ENCODE data around the gene TRHDE. TPM values are rescaled to one million over a fixed set of nuclear protein-coding genes. Genes with fewer than 3 reads are reported as not detected.

Gene TRHDE
- total RNA-seq, 1 experiment from 2014 or later: not detected

DNA sequence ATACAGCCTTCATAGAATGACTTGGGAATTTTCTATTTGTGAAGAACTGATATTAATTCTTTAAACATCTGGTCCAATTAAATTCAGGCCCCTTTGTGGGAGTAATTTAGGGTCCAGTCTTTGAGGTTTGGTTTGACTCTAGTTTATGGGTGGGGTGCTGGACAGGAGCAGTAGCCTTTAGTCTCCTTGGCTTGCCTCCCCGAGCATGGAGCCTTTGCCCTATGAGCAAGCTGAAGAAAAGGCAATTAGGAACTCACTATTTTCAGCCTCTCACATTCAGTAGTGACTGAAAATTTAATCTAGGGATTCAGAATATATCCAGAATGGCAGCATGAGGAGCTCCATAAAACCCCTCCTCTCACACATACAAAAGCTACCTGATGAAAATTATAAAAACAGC is 161.1 kb downstream of the TRHDE start:
- DNase-seq (ENCODE audit: extremely low read depth, low read depth): no peak

DNA sequence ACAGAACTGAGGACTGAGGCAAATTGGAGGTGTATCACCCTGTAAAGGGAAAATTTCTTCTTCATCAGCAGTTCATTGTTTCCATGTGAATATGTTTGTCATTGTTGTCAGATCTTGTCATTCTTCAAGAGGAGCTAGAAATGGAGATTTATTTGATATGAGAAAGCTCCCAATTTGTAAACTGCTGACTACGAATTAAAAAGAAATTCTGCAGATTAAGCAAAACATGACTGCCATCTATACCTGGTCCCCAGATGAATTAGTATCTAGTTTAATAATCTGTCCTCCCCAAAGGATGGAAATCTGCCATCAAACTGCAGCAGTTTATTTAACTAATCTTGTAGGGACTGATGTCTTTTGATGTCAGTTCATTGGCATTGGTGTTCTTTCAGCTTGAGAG is 162.8 kb downstream of the TRHDE start:
- no peak for DNase-seq (ENCODE audit: extremely low read depth, low read depth)

DNA sequence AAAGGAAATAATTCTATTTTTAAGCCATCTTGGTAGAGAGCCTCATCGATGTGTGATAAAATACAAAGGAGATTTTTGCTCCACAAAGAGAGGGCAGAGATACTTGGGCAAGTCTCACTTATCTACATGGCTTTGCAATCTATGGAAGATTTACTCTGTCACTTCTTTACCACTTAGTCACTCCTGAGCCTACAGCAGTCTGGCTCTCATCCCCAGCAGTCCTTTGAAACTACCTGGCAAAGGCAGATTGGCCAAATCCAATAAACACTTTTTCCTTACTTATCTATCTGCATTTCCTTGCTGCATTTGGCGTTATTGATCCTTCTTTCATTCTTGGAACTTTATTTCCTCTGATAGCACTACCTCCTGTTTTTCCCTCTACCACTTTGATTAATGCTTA is 170.0 kb downstream of the TRHDE start:
- DNase-seq (ENCODE audit: extremely low read depth, low read depth): no peak

DNA sequence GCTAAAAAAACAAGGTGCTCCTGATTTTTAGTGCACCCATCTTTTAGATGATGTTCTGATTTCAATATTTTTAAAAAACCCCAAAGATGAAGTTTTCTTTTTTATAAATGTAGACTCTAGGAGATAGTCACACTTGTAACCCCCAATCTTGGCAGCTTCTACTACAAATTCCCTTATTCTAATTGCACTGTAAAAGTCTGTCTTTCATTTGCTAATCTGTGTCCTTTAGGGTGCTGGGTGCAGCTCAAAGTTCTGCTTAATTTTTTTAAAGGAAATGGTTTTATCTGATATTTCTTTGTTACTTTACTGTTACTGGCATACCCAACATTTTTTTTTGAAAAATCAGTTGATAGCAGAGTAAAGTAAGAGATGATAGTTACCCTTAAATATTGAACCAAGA is 172.0 kb downstream of the TRHDE start:
- no peak for DNase-seq (ENCODE audit: extremely low read depth, low read depth)

DNA sequence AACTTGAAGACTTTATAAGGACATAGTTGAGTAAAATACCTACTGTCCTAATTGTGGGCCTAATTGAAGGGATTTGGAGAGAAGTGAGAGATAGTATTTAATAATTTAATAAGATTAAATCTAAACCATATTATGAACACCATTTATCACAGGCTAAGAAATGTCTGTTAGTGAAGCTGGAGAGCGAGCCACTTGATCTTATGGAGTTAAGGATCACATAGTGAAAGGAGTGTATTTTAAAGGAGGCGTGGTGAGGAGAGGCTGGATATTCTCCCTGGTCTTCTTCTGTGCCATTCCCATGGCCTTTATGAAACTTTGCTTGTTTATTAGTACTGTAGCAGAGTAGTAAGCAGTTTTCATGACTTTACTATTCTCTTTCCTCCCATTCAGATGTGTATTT is 172.4 kb downstream of the TRHDE start:
- DNase-seq (ENCODE audit: extremely low read depth, low read depth): no peak

DNA sequence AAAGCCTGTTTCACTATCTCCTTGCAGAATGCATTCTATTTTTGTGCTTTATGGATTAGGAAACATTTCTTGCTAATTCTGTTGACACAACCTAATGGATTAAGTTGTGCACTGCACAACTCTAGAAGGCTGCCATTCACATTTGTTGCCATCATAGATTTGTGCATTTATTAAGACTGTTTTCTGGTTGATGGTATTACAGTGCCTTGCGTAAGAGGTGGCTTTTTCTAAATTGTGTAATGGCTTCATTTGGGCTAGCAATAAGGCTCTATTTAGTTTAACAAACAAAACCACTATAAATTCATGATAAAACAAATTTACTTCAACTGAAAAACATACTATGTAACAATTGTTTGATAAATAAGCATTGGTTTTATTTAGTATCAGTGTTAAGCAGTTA is 175.9 kb downstream of the TRHDE start:
- no peak for DNase-seq (ENCODE audit: extremely low read depth, low read depth)

DNA sequence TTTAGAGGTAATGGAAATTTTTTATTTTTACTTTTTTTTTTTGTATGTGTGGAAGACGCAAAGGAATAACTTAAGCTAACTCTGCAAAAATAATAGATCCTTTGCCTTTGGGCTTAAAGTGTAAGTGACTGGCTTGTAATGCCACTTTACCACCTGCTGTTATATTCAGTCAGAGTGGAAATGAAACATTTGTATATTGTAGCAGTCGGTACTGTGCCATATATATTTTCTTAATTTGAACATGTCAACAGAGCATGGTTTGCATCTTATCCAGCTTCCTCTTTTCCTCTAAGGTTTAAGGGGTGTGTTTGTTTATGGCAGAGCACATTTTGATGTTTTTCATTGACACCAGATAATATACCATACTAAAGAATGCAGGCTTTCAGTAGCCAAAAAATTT is 176.6 kb downstream of the TRHDE start:
- DNase-seq (ENCODE audit: extremely low read depth, low read depth): no peak

DNA sequence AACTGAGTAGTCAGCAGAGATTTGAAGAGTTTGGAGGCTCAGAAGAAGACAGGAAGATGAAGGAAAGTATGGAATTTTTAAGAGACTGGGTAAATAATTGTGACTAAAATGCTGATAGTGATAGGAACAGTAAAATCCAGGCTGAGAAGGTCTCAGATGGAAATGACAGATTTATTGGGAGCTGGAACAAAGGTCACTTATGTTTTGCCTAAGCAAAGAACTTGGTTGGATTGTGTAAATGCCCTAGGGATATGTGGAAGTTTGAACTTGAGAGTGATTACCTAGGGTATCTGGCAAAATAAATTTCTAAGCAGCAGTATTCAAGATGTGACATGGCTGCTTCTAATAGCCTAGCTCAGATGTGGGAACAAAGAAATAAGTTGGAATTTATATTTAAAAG is 180.9 kb downstream of the TRHDE start:
- DNase-seq (ENCODE audit: extremely low read depth, low read depth): no peak

DNA sequence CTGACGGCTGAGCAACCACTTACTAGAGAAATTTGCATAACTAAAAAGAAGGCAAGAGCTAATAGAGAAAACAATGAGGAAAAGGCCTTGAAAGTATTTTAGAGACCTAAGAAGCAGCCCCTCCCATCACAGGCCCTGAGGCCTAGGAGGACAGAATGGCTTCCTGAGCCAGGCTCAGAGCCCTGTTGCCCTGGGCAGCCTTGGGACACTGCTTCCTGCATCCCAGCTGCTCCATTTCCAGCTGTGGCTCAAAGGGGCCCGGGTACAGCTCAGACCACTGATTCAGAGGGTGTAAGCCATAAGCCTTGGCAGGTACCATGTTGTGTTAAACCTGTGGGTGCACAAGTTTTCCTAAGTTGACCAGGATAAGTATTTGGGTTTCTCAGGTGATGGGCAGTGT is 181.4 kb downstream of the TRHDE start:
- no peak for DNase-seq (ENCODE audit: extremely low read depth, low read depth)

DNA sequence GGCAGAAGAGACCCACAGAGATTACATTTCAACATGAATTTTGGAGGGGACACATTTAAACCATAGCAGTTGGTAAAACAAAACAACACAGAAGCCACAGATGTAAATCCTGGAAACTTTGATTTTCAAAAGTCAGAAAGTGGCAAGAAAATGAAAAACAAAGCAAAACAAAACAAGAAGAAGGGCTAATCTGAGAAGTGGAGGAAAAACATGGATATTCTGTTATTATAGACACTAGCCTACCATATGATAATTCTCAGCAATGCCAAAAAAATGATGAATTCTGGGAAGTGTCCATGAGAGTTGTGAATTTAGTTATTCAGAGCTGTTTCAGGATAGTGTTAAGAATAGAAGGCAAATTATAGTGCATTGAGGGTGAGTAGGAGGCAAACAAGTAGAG is 192.3 kb downstream of the TRHDE start:
- DNase-seq (ENCODE audit: extremely low read depth, low read depth): no peak

DNA sequence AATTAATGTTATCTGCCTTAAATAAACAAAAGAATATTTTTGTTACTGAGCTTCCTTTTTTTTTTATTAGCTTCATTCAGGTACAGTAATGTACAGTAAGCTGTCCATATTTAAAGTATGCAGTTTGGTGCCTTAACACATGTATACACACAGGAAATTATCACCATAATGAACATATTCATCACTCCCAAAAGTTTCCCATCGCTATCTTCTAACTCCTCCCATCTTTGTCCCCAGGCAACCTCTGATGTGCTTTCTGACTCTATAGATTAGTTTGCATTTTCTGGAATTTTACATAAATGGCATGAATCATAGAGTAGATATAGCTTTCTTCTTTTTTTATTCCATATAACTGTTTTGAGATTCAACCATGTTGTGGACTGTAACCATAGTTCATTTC is 193.0 kb downstream of the TRHDE start:
- no peak for DNase-seq (ENCODE audit: extremely low read depth, low read depth)

DNA sequence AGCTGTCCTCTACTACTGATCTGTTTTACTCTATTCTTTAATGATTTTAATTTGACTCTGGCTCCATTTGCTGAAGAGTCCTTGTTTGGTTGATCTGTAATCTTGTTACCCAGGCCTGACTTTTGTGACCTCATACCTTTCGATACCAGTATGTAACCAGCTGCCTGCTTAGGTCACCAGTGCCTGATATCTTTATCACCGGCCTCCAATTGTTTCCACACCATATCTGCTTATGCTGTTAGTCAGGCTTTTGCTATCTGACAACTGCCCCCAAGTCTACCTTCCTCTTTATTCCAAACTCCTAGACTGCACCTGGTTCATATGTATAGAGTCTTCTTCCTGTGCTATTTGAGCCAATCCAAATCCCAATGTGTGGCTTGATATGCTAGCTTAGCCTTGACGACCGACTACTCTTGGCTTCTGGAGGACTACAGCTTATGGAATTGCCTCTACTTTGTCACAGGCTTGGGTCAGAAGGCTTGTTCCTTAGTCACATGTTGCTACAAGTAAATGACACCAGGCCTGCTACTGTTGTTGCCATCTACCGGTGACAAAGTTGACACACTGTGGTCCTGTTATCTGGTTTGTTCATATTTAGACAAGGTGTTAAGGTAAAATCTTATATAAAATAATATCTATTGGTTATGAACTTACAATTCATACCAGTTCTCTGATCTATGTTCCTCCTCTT is 193.9 kb downstream of the TRHDE start:
- DNase-seq (ENCODE audit: extremely low read depth, low read depth): no peak

DNA sequence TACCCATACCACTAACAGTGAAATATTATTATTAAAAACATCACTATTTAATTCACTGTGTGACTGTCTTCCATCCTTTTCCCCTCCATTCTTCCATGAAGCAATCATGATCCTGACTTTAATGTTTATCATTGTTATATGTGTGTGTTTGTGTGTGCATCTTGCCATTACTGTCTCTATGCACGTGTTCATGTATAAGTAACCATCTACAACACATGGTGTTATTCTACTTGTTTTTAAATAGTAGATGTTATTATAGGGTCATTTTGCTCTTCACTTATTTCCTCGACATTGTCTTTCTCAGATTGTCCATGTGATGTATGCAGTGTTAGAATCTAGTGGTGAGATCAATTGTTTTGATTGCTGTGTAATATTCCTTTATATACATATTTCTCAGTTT is 195.8 kb downstream of the TRHDE start:
- no peak for DNase-seq (ENCODE audit: extremely low read depth, low read depth)

DNA sequence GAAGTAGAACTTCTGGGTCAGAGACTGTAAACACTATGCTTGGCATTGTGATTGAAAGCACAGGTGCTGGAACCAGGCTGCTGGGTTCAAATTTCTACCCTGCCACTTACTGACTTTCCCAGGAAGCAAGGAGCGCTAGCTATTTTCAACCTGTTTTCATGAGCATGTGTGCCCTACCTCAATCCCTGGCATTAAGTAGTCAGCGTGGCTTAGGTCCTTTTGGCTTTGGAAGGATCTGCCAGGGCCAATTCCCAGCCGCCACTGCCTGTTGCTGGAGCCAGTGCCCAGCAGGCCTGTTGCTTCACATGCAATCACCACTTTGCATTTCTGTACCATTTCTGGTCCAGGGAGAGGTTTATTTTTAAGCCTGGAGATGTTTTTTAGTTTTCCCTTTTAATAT is 196.3 kb downstream of the TRHDE start:
- no peak for DNase-seq (ENCODE audit: extremely low read depth, low read depth)

DNA sequence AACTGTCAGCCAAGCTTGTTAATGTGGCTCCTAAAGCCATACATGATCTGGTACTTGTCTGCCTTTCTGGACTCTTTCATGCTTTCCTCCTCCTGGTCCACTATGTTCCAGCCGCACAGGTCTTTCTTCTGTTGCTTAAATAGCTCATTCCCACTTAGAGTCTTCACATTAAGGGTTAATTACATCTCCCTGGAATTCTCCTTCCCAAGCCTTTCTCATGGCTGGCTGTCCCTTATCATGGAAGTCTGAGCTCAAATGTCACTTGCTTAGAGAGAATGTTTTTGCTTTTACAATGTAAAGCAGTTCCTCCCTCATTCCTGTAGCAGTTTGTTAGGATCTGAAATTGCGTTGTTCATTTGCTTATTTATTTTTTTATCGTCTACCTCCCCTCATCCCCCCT is 199.6 kb downstream of the TRHDE start:
- no peak for DNase-seq (ENCODE audit: extremely low read depth, low read depth)

DNA sequence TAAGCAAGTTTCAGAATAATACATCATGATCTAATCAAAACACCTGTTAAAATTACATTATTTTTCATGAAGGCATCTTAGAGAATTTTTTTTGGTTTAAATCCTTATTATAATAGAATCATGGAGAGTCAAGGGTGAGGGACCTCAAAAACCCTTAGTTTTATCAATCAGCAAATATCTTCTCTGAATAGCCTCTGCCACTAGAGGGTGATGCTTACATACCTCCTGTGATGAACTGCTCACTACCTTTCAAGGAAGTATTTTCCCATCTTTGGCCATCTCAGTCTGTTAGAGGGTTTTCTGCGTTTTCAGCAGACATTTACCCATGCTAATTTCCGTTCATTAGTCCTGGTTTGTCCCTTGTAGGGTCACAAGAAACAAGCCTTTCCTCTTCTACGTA is 200.2 kb downstream of the TRHDE start:
- DNase-seq (ENCODE audit: extremely low read depth, low read depth): no peak

DNA sequence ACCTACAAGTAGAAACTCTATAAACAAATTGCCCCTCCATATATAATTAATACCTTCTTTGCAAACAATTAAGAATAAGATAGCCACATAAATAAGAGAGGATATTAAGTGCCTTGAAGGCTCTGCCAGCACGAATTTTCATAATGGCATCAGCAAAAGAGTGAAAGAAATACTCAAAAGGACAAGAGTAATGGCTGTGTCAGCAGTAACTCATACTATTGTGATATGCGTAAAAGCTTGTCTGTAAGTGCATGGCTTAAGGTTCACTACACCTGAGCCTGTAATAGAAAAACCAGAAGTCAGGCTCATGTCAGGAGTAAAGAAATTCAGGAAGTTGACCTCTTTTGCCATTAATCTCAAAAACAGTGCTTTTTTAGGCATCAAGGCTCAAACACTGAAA is 204.1 kb downstream of the TRHDE start:
- DNase-seq (ENCODE audit: extremely low read depth, low read depth): no peak

DNA sequence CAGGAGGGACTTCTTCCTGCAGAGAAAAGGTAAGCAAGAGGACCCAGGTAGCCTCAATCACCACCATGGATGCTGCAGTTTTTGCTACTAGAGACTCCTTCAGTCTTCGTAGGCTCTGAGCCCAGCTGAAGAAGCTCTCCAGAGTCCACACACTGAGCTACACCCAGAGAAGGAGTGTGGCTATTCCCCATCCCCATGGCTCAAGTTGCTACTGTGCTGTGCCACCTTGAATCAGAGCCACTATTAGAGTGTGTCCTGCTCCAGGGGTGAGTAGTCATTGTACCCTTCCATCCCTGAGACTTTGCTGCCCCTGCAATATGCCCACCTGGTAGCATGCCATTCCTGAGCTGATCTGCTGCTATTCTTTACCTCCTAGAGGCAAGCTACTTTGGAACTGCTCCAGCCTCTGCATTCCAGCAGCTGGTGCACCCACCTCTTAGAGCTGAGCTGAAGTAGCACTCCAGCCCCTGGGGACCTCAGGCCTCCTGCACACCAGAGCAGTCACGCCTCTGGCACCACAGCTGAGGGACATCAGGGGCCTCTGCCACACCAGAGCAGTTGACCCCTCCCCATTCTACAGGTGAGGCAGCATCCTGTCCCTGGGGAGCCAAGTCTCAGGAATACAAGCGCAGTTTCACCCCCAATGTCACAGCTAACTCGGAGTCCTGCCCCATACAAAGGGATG is 213.0 kb downstream of the TRHDE start:
- DNase-seq (ENCODE audit: extremely low read depth, low read depth): no peak

DNA sequence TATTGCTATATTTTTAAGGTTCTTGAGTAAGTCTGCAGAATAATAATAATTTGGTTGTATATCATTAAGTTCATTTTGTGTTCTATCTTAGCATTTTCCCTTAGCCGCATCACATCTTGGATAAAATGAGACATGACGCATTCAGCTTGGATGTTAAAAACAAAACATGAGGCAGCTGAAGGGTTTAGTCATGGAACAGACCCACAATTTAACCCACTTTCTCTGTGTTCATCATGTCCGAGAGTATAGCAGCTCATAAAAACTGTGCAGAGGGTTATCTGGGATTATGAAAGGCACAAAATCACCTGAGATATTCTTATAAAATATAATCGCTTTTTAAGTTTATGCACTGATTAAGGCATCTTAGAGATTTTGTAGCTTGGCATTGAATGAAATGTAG is 219.3 kb downstream of the TRHDE start:
- DNase-seq (ENCODE audit: extremely low read depth, low read depth): no peak

DNA sequence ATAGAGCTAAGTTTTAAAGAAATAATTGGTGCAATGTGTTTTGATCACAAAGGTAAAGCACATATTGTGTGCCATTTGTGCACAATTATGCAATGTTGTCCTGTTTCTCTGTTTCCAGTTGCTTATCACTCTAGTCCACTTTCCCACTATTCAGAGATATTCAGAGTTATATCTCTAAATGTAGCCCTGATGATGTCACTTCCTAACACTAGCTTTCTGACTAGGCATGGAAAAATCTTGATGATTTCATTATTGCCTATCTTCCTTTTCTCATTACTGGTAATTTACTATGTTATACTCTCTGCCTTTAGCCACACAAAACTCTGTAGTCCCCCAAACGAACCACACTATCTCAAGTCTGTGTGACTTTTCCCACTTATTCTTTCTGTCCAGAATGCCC is 221.2 kb downstream of the TRHDE start:
- DNase-seq (ENCODE audit: extremely low read depth, low read depth): no peak

DNA sequence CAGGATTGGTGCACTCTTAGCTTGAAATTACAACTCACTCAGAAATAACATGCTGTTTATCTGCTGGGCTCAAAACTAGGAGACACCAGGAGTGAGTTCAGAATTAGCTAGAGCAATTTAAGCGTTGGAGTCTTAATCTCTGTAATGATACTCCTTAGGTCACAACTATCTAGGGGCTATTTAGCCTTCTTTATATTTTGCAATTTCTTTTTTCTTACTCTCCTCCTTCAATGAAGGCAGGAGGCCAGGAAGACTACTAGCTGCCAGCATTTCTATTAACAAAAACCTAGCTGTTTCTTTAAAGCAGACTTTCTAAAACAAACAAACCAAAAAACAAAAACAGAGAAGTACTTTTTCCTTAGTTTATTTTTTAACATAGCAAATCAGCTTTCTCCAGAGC is 226.2 kb downstream of the TRHDE start:
- no peak for DNase-seq (ENCODE audit: extremely low read depth, low read depth)

DNA sequence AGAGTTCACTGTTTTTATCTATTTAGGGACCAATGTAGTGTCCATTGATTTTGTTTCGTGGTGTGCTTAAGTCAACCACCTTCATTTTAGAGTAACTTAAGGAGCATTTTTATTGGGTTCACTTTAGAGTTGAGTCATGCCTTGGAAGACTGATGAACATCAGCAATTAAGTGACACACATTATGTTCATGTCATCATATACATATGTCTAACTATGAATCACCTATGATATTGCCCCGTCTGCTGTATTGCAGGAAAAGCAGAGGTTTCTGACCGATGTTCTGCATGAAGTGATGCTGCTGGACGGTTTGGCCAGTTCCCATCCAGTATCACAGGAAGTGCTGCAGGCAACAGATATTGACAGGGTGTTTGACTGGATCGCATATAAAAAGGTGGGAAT is 227.1 kb downstream of the TRHDE start:
- DNase-seq (ENCODE audit: extremely low read depth, low read depth): no peak

DNA sequence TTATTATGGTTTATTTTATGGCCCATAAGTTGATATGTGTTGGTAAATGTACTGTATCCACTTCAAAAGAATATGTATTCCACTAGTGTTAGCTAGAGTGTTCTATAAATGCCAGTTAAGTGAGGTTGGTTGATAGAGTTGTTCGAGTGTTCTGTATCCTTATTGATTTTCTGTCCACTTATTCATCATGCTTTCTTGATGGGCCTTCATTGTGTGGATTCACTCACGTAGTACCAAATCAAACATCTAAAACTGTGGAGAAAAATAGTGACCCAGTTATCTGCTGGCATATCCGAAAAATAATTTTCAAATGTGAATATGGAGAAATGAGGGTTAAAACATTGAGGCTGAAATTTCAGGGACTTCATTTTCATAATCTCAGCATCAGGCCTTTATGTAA is 230.4 kb downstream of the TRHDE start:
- no peak for DNase-seq (ENCODE audit: extremely low read depth, low read depth)

Data from NCI-H460 (cell line).